DOHH2 (cell line): ENCODE measurements around the gene CCDC63.

Experiments used
- H3F3A ChIP-seq: fragments of 200-600 bp; sonication (generic), shearing (Covaris generic); 2 replicates; pipeline ENCODE4 v1.6.0; 2016; ENCODE audit warnings: antibody characterized with exemption, mild to moderate bottlenecking; ENCODE audit not compliant: control insufficient read depth, insufficient read depth
- H3K27ac ChIP-seq: fragments of 200-600 bp; sonication (generic); 2 replicates; pipeline ENCODE4 v1.5.1; 2014; ENCODE audit warnings: low read depth, mild to moderate bottlenecking, low read length, moderate library complexity
- H3K27me3 ChIP-seq: fragments of 200-600 bp; sonication (generic); 2 replicates; pipeline ENCODE4 v1.6.1; 2014; ENCODE audit warnings: mild to moderate bottlenecking, low read length, mixed read lengths; ENCODE audit not compliant: control insufficient read depth
- H3K36me3 ChIP-seq: fragments of 200-600 bp; sonication (generic); 2 replicates; pipeline ENCODE4 v1.6.1; 2014; ENCODE audit warnings: mild to moderate bottlenecking, low read length, moderate library complexity, mixed read lengths; ENCODE audit not compliant: control insufficient read depth
- H3K4me1 ChIP-seq: fragments of 200-600 bp; sonication (generic); 2 replicates; pipeline ENCODE4 v1.6.1; 2014; ENCODE audit warnings: mild to moderate bottlenecking, low read length, mixed read lengths; ENCODE audit not compliant: control insufficient read depth
- H3K4me2 ChIP-seq: fragments of 200-600 bp; sonication (generic); 2 replicates; pipeline ENCODE4 v1.6.0; 2014; ENCODE audit warnings: mild to moderate bottlenecking, low read length, moderate library complexity
- H3K4me3 ChIP-seq: fragments of 200-600 bp; sonication (generic); 2 replicates; pipeline ENCODE4 v1.5.1; 2014; ENCODE audit warnings: mild to moderate bottlenecking, low read length, mixed read lengths
- H3K79me2 ChIP-seq: fragments of 200-600 bp; sonication (generic); 2 replicates; pipeline ENCODE4 v1.6.1; 2014; ENCODE audit warnings: mild to moderate bottlenecking, low read length, mixed read lengths; ENCODE audit not compliant: control insufficient read depth
- H3K9me2 ChIP-seq: fragments of 200-600 bp; sonication (generic); replicated peaks from 2 replicates; pipeline ENCODE4 v1.6.1; 2014; ENCODE audit warnings: mild to moderate bottlenecking, low read length, mixed read lengths; ENCODE audit not compliant: control insufficient read depth
- H3K9me3 ChIP-seq: fragments of 200-600 bp; sonication (generic); 2 replicates; pipeline ENCODE4 v1.6.1; 2014; ENCODE audit warnings: antibody characterized with exemption, low read length, mixed read lengths; ENCODE audit not compliant: control insufficient read depth, insufficient read depth
- H4K20me1 ChIP-seq: fragments of 200-600 bp; sonication (generic); 2 replicates; pipeline ENCODE4 v1.6.0; 2014; ENCODE audit warnings: low read depth, mild to moderate bottlenecking, antibody characterized with exemption, low read length, moderate library complexity; ENCODE audit not compliant: control insufficient read depth, insufficient read depth
- EZH2phosphoT487 ChIP-seq: fragments of 200-600 bp; sonication (generic); IDR thresholded peaks from 2 replicates; pipeline ENCODE4 v1.6.1; 2017; ENCODE audit warnings: borderline replicate concordance, mild to moderate bottlenecking, antibody characterized with exemption, low read length, moderate library complexity, mixed read lengths
- TF ChIP-seq, protein P1 (sequence below): fragments of 200-600 bp; sonication (generic); IDR thresholded peaks from one replicate; pipeline ENCODE4 v1.5.1; 2014; ENCODE audit warnings: antibody characterized with exemption, mild to moderate bottlenecking, low read depth, low read length; ENCODE audit not compliant: poor library complexity, severe bottlenecking

The CCDC63 gene

DNA sequence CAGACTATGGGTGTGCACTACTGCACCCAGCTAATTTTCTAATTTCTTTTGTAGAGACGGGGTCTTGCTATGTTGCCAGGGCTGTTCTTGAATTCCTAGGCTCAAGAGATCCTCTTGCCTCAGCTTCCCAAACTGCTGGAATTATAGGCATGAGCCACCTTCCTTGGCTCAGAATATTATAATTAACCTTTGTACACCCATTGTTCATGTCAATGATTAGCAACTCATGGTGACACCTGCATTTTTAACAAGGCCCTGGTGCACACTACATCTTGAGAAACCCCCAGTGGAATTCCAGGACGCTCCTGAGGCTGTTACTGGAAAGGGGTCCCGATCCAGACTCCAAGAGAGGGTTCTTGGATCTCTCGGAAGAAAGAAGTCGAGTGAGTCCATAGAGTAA, 28.3 kb upstream of the CCDC63 start:
- H3K36me3 ChIP-seq: no peaks in the 10 kb centered on the region
- TF ChIP-seq, protein P1, sequence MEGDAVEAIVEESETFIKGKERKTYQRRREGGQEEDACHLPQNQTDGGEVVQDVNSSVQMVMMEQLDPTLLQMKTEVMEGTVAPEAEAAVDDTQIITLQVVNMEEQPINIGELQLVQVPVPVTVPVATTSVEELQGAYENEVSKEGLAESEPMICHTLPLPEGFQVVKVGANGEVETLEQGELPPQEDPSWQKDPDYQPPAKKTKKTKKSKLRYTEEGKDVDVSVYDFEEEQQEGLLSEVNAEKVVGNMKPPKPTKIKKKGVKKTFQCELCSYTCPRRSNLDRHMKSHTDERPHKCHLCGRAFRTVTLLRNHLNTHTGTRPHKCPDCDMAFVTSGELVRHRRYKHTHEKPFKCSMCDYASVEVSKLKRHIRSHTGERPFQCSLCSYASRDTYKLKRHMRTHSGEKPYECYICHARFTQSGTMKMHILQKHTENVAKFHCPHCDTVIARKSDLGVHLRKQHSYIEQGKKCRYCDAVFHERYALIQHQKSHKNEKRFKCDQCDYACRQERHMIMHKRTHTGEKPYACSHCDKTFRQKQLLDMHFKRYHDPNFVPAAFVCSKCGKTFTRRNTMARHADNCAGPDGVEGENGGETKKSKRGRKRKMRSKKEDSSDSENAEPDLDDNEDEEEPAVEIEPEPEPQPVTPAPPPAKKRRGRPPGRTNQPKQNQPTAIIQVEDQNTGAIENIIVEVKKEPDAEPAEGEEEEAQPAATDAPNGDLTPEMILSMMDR: no peak
- no peak for TF ChIP-seq EZH2phosphoT487
- H4K20me1 ChIP-seq: no peaks in the 10 kb centered on the region
- no peaks in the 10 kb centered on the region for H3K9me2 ChIP-seq
- H3K4me2 ChIP-seq: no peak overlapping the region
- H3K79me2 ChIP-seq: no peaks in the 10 kb centered on the region
- 0 out of 2 replicates have a peak, but pooled peaks cover 3% of the 10 kb centered on the region for H3F3A ChIP-seq
- H3K4me3 ChIP-seq: no peak overlapping the region
- no peak overlapping the region for H3K27ac ChIP-seq
- H3K9me3 ChIP-seq: no peaks in the 10 kb centered on the region
- peaks cover 4% of the 10 kb centered on the region; the same call in 1 of the 2 replicates for H3K4me1 ChIP-seq
- peaks cover 20% of the 10 kb centered on the region for H3K27me3 ChIP-seq

GRCh38 chr12:110819150-110819549, 27.6 kb upstream of the CCDC63 start:
- H3F3A ChIP-seq: 0 out of 2 replicates have a peak, but pooled peaks cover 3% of the 10 kb centered on the region
- TF ChIP-seq, protein P1: no peak
- no peak for TF ChIP-seq EZH2phosphoT487
- no peaks in the 10 kb centered on the region for H3K79me2 ChIP-seq
- no peaks in the 10 kb centered on the region for H3K9me3 ChIP-seq
- no peak overlapping the region for H3K4me3 ChIP-seq
- peaks cover 4% of the 10 kb centered on the region; the same call in 1 of the 2 replicates for H3K4me1 ChIP-seq
- H3K27ac ChIP-seq: no peak overlapping the region
- H3K36me3 ChIP-seq: no peaks in the 10 kb centered on the region
- no peak overlapping the region for H3K4me2 ChIP-seq
- no peaks in the 10 kb centered on the region for H4K20me1 ChIP-seq
- H3K9me2 ChIP-seq: no peaks in the 10 kb centered on the region
- H3K27me3 ChIP-seq: peaks cover 16% of the 10 kb centered on the region

DNA sequence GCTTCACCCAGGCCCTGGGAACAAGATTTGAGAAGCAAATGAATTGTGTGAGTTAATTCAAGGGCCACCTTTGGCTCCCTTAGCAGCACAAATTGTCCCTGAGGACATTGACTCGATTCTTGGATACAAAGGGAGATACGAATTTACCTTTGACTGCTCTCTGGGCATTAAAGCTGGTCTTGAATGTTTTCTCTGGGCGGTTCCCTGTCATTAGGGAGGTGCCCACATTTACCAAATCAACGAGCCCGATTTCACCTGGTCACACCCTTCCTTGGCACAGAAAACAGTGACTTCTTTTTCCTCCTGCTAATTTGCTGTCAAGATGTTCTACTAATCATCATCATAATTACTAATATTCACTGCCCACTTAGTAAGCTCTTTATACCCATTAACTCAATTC, 27.1 kb upstream of the CCDC63 start:
- no peaks in the 10 kb centered on the region for H4K20me1 ChIP-seq
- no peaks in the 10 kb centered on the region for H3K9me2 ChIP-seq
- TF ChIP-seq, protein P1: no peak
- H3K4me3 ChIP-seq: no peak overlapping the region
- H3F3A ChIP-seq: 0 out of 2 replicates have a peak, but pooled peaks cover 3% of the 10 kb centered on the region
- no peaks in the 10 kb centered on the region for H3K79me2 ChIP-seq
- no peaks in the 10 kb centered on the region for H3K9me3 ChIP-seq
- H3K4me2 ChIP-seq: no peak overlapping the region
- peaks cover 12% of the 10 kb centered on the region for H3K27me3 ChIP-seq
- H3K36me3 ChIP-seq: no peaks in the 10 kb centered on the region
- H3K27ac ChIP-seq: no peak overlapping the region
- peaks cover 4% of the 10 kb centered on the region; the same call in 1 of the 2 replicates for H3K4me1 ChIP-seq
